ENCODE data around the gene EGLN1. TPM values are rescaled to one million over a fixed set of nuclear protein-coding genes. Genes with fewer than 3 reads are reported as not detected.
A peak's percentile ranks its signal among the peaks of the same experiment; 100 is the strongest.

Gene EGLN1
- total and polyA plus RNA-seq, 2 of the 8 experiments (the other 6 are each of a cell fraction or from before 2014, with no cell fraction given): 4.0 to 6.4 TPM

DNA sequence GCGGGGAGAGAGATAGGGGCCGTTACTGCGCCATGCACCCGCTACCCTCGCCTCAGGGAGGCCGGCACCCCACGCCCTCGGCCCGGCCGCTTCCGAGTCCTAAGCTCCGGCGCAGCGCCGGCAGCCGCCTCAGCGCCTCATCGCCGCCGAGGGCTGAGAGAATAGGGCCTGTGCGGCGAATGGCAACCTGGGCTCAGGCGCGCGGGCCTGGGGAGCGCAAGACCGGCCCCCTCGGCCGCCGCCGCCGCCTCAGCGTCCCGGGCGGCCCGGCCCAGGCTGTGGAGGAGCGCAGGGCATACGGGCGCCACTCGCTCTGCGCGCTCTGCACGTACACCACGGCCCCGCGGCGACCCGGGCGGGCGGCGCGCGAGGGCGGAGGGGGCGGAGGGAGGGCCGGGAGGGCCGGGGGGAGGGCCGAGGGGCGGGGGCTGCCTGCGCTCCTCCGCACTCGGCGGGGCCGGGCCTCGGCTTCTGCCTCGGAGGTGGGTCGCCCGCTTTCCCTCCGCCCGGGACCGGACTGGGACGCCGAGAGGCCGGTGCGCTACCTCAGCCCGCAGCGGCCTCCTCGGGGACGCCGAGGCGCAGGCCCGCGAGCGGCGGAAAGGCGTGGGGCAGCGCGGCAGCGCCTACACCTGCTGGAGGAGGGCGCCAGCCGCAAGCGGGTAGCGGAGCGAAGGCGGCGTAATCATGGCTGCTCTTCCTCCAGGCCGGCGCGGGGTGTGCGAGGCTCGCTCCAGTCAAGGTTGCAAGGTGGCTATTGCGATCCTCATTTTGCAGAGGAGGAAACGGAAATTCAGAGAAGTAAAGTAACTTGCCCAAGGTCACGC is at the start of gene EGLN1 (continued):
- TF ChIP-seq, protein P1, sequence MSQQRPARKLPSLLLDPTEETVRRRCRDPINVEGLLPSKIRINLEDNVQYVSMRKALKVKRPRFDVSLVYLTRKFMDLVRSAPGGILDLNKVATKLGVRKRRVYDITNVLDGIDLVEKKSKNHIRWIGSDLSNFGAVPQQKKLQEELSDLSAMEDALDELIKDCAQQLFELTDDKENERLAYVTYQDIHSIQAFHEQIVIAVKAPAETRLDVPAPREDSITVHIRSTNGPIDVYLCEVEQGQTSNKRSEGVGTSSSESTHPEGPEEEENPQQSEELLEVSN (IDR thresholded peaks at IDR 0.05): no peak
- TF ChIP-seq RFX5 (IDR thresholded peaks at IDR 0.05; ENCODE audit: borderline replicate concordance, low read depth, low read length): no peak
- TF ChIP-seq PHF8 (conservative IDR thresholded peaks at IDR 0.05; ENCODE audit: low read depth, low read length): peak; percentile 85
- no peak for TF ChIP-seq BRCA1 (IDR thresholded peaks at IDR 0.05; ENCODE audit: low read depth, low read length)
- TF ChIP-seq, protein P2, sequence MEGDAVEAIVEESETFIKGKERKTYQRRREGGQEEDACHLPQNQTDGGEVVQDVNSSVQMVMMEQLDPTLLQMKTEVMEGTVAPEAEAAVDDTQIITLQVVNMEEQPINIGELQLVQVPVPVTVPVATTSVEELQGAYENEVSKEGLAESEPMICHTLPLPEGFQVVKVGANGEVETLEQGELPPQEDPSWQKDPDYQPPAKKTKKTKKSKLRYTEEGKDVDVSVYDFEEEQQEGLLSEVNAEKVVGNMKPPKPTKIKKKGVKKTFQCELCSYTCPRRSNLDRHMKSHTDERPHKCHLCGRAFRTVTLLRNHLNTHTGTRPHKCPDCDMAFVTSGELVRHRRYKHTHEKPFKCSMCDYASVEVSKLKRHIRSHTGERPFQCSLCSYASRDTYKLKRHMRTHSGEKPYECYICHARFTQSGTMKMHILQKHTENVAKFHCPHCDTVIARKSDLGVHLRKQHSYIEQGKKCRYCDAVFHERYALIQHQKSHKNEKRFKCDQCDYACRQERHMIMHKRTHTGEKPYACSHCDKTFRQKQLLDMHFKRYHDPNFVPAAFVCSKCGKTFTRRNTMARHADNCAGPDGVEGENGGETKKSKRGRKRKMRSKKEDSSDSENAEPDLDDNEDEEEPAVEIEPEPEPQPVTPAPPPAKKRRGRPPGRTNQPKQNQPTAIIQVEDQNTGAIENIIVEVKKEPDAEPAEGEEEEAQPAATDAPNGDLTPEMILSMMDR (IDR thresholded peaks at IDR 0.05; ENCODE audit: control extremely low read depth in 1 of 3, insufficient read depth in 1 of 3, low read depth in 1 of 3, low read length in 3 of 3): peak; percentile 34 to 50 (median 49); a peak in 3 of 4 replicates
- no peak for TF ChIP-seq CEBPB (IDR thresholded peaks at IDR 0.05; ENCODE audit: low read depth, low read length)
- TF ChIP-seq, protein P3, sequence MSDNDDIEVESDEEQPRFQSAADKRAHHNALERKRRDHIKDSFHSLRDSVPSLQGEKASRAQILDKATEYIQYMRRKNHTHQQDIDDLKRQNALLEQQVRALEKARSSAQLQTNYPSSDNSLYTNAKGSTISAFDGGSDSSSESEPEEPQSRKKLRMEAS (IDR thresholded peaks at IDR 0.05): peak; percentile 42; the same call in 1 of the 2 replicates
- peak; percentile 66; the same call in 1 of the 2 replicates for TF ChIP-seq RBBP5 (IDR thresholded peaks at IDR 0.05; ENCODE audit: borderline replicate concordance, low read depth, low read length)
- TF ChIP-seq POLR2AphosphoS5 (IDR thresholded peaks at IDR 0.05; ENCODE audit: low read depth, low read length): peak; percentile 62; the same call in 1 of the 2 replicates
- 0 out of 2 replicates have a peak, but pooled peaks have one; percentile 28 for TF ChIP-seq KDM1A (IDR thresholded peaks at IDR 0.05; ENCODE audit: borderline replicate concordance, low read length)
- TF ChIP-seq ASH2L (IDR thresholded peaks at IDR 0.05; ENCODE audit: low read length): peak; percentile 4
- TF ChIP-seq RAD21 (IDR thresholded peaks at IDR 0.05 in 1 of 2, conservative IDR thresholded peaks at IDR 0.05 in 1 of 2; ENCODE audit: low read depth in 2 of 2, low read length in 2 of 2): peak; percentile 59 to 67
- peak; percentile 89 for TF ChIP-seq KDM4A (IDR thresholded peaks at IDR 0.05; ENCODE audit: low read depth, low read length, severe bottlenecking)
- peak; percentile 92 for TF ChIP-seq YY1 (IDR thresholded peaks at IDR 0.05; ENCODE audit: low read depth, low read length)
- TF ChIP-seq RNF2 (IDR thresholded peaks at IDR 0.05; ENCODE audit: borderline replicate concordance, low read depth, low read length, missing control alignments, poor library complexity, severe bottlenecking): no peak
- no peak for TF ChIP-seq CBX8 (IDR thresholded peaks at IDR 0.05; ENCODE audit: borderline replicate concordance, low read depth, low read length)
- no peak for TF ChIP-seq GTF2F1 (IDR thresholded peaks at IDR 0.05; ENCODE audit: borderline replicate concordance, low read depth, low read length)
- TF ChIP-seq, protein P4, sequence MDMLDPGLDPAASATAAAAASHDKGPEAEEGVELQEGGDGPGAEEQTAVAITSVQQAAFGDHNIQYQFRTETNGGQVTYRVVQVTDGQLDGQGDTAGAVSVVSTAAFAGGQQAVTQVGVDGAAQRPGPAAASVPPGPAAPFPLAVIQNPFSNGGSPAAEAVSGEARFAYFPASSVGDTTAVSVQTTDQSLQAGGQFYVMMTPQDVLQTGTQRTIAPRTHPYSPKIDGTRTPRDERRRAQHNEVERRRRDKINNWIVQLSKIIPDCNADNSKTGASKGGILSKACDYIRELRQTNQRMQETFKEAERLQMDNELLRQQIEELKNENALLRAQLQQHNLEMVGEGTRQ (IDR thresholded peaks at IDR 0.05; ENCODE audit: low read length): no peak

Data from H1 (cell line).